ENCODE measurements around the gene FGF14.
"Not testable (repeated sequence)": the region's sequence is repeated elsewhere in the genome, so short reads cannot be mapped to it uniquely, and the experiment has no call there.

The FGF14 gene

DNA sequence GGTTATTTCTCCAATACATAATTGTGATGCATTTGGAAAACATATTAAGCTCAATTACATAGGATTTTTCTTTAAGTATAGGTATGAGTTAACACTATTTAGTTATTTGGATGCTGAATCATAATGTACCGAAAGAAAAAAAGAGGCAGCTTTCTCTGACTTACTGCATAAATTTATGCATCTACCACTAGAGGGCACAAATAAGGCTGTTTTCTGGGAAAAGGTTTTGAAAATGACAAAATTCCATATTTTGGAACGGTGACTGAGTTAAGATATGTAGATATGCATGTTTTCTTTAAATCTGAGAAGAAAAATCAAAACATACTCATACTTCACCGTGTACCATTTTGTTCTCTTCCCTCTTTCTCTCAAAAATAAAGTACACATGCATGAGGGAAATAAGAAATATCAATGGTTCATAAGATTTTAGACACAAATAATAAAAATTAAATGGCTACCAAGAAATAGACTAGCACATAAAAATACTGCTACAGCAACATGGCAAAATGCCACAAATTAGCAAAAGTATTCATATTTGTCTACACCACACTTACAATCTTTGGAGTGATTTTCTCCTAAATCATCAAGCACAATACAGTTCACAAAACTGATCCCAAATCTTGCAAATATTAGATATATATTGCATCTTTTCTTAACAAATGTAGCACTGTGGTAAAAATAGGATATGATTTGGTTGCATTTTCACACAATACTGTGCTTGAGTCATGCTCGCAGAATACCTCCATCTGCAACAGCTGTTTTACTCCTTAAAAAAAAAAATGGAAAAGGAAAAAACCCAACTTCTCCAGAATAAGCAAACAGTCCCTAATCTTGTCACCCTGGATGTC lies 260.0 kb downstream of the FGF14 start:
- no peak for DNase-seq (ENCODE audit: extremely low read depth in 1 of 2, low read depth in 1 of 2)

DNA sequence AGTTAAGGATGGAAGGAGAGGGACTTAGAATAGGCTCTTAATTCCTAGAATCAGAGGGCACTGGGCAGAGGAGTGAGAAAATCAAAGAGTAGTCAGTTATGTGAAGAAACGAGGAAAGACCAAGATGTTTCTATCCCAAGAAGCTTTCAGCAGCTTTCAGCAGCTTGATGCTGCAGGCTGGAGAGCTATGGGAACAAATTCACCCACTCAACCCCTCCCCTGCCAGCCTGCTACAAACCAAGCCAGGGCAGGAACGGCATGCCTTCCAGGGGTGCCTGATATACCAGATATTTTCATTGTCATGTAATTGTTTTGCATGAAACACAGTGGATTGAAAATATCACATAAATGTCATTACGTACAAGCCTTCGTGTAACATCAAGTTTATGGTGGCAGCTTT lies 262.2 kb downstream of the FGF14 start:
- no peak for DNase-seq (ENCODE audit: extremely low read depth in 1 of 2, low read depth in 1 of 2)

DNA sequence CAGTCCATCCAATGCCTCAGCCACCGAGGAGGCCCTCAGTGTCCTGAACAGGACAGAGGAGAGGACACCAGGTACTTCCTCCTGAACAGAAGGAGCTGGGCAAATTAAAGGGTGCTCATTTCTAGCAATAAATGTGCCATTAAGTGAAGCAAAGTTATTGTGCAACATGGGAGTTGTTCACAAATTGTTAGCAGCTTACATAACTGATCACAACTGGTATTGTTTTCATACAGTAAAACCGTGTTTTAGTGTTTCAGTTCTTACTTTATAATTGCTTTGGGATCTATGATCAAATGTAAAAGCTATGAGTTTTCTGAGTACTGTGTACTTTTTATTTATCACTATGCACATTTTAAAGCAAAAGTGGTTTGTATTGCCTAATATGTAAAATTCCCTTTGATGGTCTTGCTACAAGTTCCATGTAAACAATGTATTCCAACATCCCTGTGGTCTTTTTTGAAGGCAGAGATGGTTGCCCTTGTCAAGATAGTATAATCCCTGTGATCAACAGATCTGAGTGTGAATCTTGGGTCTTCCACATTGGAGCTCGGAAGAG lies 263.1 kb downstream of the FGF14 start:
- DNase-seq (ENCODE audit: extremely low read depth in 1 of 2, low read depth in 1 of 2) = no peak

DNA sequence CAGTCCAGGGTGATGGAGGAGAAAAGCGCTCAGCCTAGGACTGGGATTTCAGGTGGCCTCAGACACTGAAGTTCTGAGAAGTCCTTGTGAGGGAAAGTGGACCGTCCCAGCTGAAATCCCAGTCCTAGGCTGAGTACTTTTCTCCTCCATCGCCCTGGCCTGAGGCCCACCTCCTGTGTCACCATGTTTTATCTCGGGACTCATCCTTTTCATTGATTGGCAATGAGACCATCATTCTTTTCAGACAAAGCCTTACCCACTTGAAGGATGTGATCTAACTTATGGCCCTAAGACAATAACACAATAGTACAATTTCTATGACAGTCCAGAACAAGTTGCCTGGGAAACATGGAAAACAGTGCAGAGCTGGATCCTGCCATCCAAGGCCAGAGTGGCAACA lies 263.9 kb downstream of the FGF14 start:
- not testable (repeated sequence) for DNase-seq (ENCODE audit: extremely low read depth in 1 of 2, low read depth in 1 of 2)

DNA sequence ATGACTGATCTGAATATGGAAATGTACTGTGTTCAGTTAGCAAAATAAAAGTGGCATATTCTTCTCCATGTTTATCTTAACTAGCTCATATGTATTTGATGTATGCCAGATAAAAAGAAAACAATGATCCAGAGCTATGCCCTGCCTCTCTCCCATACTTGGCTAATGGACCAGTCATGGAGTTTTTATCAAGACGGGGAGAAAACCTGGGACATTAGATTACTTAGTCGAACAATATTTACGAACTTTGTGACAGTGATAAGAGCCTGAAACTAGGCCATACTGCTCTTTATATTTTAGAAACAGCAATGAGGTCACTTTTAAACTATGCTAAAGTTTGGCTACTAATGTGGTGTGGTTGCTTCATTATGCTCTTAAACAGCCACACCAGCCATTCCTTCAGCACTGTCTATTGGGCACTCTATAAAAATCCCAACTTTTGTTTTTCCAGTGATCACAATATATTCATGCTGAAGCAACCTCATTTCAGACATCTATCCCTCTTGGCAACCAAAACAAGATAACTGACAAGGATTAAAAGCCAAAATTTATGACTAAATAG lies 265.0 kb downstream of the FGF14 start:
- no peak for DNase-seq (ENCODE audit: extremely low read depth in 1 of 2, low read depth in 1 of 2)

DNA sequence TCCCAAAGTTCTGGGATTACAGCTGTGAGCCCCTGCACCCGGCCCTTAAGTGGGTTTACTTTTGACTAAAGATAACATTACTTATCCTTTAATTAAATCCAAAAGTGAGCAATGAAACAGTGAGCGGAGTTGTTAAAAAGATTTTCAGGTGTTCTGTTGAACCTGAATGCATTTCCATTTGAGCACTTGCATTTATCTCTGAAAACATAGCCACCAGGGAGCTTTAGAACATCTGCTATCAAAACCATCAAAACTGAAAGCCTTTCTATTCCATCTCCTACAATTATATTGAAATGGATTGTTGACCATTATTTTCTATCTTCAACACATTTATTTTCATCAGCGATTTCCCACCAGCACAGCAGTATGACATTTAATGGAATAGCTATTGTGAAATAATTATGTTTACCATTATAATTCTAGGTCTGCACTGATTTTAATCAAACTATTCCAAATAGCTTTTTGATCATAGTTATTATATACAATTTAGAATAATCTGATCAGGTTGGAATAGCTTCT lies 269.0 kb downstream of the FGF14 start:
- no peak for DNase-seq (ENCODE audit: extremely low read depth in 1 of 2, low read depth in 1 of 2)

DNA sequence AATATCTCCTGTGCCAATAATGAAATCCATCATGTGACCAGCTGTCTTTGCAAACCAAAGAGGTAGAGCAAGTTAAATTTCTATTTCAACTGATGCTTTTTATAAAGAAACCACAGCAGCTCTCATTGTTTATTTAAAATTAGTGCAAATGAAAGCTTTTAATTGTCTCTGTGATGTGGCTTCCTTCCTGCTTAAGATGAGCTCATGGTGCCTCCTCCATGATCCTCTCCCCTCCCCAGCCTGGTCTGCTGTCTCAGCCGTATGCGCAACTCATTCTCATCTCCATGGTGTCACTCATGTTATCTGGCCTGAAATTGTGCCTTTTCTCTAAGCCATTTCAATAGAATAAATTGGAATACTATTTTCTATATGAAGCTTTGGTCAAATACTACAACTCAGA lies 270.6 kb downstream of the FGF14 start:
- DNase-seq (ENCODE audit: extremely low read depth in 1 of 2, low read depth in 1 of 2) = no peak

DNA sequence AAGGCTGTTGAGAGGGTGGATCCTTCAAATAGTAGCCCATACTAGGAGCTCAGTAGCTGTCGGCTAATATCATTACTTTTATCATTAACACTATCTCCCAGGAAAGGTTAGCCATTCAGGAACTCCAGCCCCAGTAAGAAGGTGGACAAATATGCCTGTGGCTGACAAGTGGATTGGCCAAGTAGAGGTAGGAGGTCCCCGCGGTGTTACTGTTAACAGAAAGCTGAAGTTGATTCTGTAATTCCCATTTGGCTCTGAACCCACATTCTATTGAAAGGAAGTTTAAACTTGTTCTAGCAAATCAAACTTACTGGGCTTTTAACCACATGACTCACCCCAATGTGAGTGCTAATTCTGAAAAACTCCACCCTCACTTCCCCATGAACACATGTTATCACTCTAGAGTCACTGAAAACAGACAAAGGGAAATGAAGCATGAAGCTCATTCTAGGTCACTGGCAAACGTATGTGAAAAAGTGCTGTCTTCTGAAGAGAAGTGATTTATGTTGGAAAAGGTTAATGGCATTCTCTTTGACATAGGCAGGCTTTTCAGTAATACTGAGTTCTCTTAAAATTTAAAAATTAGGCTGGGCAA lies 273.5 kb downstream of the FGF14 start:
- no peak for DNase-seq (ENCODE audit: extremely low read depth in 1 of 2, low read depth in 1 of 2)

DNA sequence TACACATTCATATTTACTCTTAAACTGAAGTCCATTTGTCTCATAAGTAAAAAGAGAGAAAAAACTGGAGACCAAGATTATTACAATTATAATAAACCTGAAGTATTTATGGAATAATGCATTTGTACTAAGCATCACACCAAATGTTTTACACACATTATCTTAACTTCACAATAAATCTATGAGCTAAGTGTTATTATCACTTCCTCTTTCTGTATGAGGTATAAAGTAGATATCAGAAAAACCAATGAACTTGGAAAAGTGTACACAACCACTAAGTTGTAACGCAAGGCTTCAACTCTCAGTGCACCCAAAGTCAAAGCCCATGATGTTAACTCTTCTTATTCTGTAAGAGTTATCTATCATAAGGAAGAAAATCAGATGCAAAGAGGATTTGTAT lies 274.7 kb downstream of the FGF14 start:
- no peak for DNase-seq (ENCODE audit: extremely low read depth in 1 of 2, low read depth in 1 of 2)

DNA sequence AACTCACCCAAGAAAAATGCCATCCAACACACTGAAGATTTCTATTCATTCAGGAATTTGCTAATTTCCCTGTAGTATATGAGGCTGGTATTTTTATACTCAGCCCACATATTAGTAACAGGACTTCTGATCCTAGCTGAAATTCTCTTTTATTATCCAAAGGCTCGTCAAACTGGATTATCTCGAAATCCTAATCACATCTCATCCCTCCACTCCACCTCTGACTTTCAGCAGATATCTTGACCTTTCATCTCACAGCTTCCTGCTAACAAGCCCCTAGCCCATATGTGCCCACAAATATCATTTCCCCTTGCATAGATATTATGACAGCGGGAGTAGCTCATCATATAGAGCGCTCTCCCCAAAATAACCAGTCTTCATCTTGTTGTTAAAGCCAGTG lies 279.7 kb downstream of the FGF14 start:
- no peak for DNase-seq (ENCODE audit: extremely low read depth in 1 of 2, low read depth in 1 of 2)

DNA sequence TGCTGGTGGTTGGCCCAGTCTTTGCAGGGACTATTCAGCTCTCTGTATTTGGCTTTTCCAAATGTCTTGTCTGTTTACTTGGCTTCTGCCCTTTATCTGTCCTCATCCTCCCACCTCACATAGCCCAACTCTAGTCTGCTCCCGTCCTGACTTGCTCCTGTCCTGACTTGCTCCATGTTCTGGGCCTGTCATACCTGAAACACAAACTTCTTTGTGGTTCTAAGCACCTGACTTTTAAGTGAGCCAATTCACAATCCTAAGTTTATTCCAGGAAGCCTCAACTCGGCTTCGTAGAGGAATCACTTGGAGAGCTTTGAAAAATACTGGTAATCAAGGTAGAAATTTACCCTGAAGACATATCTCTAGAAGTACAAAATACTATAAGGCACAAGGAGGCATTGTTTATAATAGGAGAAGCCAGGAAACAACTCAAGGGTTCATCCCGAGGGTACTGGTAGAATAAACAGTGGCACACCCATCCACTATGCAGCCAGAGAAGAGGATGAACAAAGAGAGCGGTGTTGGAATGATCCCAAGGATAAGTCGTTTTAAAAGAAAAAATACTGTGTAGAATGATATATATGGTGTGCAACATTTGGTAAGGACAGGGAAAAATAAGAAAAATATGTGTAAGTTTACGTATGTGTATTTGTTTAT lies 284.5 kb downstream of the FGF14 start:
- no peak for DNase-seq (ENCODE audit: extremely low read depth in 1 of 2, low read depth in 1 of 2)

DNA sequence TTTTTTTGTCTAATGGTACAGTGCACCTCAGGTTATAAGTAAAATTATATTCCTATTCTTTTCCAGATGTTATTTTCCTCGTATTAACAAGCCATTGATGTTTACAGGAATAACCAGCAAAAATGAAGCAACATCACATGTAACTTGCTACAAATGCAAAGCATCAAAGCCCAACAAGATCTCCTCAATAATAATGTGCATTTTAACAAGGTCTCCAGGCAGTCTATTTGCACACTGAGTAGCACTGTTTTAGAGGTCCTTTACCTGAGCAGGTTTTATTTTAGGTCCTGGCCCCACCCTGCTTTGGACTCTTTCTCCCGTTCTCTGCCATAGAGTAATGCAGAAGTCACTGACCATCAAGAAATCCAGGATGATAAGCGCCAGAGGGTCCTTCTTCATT lies 298.4 kb downstream of the FGF14 start:
- no peak for DNase-seq (ENCODE audit: extremely low read depth in 1 of 2, low read depth in 1 of 2)

DNA sequence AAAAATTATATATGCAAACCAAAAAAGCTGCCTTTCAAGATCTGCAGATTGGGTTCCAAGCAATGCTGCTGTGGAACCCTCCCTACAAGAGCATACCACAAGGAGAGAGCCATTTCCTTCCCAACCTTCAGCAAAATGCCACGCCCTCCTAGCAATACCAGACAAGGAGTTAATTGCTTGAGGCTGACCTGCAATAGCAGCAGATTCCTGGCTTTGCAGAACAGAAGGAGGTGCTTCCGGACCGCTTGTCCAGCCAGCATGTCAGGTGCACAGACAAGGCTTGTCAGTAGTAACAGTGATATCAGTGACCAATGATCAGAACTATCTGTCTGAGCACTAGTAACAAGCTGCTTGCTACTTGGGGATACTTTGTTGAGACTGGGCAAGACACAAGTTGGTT lies 301.6 kb downstream of the FGF14 start:
- no peak for DNase-seq (ENCODE audit: extremely low read depth in 1 of 2, low read depth in 1 of 2)

DNA sequence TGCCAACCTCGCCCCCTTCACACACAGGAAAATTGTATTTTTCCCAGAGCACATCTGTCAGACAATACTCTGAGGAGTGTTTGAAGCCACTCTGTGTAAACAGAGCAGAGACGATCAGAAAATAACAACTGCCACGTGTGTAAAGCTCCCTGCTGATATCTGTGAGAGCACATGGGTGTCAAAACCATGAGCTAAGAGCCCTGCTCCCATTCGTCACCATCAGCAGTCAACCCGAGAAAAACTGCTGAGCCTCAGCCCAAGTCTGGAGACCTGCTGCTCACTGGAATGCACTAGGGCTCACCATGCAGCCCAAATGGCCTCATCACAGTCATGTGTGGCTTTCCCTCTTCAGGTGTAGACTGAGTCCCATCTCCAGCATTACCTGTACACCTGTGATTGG lies 304.1 kb downstream of the FGF14 start:
- no peak for DNase-seq (ENCODE audit: extremely low read depth in 1 of 2, low read depth in 1 of 2)

DNA sequence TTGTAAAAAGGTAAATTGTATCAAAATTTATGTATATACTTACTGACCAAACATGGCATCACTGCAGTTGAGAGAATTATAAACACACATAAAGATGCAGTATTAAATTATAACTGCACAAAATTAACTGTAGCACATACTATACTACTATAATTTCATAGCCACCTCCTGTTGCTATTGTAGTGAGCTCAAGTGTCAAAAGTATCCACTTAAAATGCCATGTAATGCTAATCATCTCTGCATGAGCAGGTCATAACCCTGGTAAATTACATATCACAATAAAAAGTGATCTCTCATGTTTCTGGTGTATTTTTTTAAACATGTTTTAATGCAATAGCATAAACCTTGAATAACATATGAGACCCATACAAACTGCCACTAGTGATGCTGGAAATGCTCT lies 308.6 kb downstream of the FGF14 start:
- DNase-seq (ENCODE audit: extremely low read depth in 1 of 2, low read depth in 1 of 2) = not testable (repeated sequence)

DNA sequence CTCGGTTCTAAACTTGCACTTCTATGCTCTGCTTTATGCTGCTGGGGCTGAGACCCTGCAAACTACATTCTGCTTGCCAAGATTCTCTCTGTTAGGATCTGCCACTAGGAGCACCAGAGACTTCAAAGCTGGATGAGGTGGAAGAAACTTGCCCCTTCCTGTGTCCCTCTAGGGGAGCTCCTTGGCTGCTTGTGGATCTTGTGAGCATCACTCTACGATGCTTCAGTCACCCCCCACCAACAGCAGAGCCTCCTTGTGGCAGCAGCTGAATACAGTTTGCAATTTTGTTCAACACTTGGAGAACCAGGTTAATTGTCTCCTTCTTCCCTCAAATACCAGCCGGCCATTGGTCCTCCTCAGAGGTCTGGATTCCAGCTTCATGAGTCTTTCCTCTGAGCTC lies 310.6 kb downstream of the FGF14 start:
- DNase-seq (ENCODE audit: extremely low read depth in 1 of 2, low read depth in 1 of 2) = no peak

DNA sequence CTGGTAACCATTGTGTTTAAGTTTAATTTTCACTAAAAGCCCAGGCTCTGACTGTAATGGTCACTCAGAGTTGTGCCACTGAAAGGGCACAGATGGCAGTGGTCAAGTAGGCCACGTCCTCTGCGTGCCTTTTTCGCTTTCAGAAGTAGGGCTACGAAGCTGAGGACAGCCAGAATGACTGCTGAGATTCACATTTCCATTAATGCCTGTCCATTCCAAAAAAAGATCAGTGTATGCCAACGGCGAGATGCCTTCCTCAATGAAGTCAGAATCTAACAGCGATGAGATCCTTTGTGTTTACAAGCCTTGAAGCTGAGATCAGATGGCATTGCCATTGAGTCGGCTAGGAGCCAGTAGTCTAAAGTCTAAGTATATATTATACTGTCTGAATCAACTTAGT lies 311.3 kb downstream of the FGF14 start:
- no peak for DNase-seq (ENCODE audit: extremely low read depth in 1 of 2, low read depth in 1 of 2)

DNA sequence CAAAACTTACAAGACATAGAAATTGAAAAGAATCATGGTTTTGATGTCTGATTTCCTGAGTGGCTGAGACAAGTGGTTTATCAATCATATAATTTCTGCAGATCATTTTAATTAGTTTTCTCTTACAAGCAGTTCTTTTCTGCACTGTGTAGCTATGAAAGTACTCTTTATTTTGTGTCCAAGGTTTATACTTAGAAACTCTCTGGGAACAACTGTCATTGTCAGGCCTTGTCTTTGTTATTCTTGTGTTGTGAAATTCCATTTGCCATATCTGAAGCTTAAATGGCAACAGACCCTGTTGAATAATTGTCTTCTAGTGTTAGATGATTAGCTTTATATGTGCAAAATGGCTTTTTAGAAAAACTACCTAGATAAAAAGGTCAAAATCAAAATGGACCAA lies 312.1 kb downstream of the FGF14 start:
- DNase-seq (ENCODE audit: extremely low read depth in 1 of 2, low read depth in 1 of 2) = no peak

DNA sequence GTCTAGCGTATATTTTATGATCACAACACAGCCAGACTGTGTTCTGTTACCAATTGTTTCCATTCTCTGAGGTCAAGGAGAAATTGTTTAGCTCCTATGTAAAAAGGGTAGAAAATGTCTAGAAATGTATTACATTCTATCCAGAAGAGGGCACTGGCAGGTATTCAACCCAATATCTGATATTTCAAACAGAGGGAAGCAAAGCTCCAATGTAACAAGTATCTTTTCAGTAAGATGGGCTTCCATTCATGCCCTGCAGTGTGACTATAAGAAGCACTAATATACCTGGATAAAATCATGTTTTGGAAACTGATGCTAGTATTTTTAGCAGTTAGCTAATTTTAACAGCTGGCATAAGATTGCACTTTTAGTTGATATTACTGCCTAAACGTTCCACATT lies 312.7 kb downstream of the FGF14 start:
- no peak for DNase-seq (ENCODE audit: extremely low read depth in 1 of 2, low read depth in 1 of 2)

DNA sequence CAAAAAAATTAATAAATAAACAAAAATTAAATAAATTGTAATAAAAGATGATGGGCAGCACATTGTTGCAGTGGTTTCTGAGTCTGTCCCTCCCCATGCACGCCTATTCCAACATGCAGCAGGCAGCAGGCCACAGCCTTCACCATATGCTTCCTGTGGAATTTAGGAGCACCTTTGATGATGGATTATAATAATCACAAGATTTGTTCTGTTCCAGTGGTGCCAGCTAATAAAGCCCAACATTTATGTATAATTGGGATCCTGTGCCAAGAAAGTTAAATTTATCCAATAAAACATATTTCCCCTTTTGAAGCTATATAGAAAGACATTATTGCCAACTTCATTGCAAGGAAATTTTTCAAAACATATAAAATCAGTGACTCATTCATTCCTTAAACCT lies 328.6 kb downstream of the FGF14 start:
- no peak for DNase-seq (ENCODE audit: extremely low read depth in 1 of 2, low read depth in 1 of 2)

DNA sequence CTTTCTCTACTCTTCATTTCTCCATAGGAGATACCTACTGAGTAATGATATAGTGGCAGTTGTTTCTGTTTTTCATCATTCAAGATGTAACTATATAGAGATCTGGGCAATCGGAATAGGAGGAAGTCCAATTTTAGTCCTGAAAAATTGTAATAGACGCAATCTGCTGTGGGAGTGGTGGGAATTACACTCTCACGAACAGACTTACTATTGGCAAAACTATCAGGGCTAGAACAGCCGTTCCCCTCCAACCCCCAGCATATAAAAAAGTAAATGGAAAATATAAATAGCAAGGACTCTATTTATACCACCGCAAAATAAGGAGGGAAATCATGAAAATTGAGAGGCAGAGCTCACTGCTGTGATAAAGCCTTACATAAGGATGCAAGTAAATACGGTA lies 330.1 kb downstream of the FGF14 start:
- no peak for DNase-seq (ENCODE audit: extremely low read depth in 1 of 2, low read depth in 1 of 2)

Data from activated CD8-positive, alpha-beta memory T cell treated with anti-CD3 and anti-CD28 coated beads for 1 hour (primary cell).